Tibial nerve (tissue), 4 donors: ENCODE measurements around the gene CAPN1. TPM values are rescaled to one million over a fixed set of nuclear protein-coding genes. Genes with fewer than 3 reads are reported as not detected.

ENCODE experiments used
- DNase-seq, 2 donors: peaks; one replicate each; pipeline ENCODE4 v3.0.0-alpha.2; 2019; ENCODE audit warnings: low spot score in 2 of 2
- H3K27ac ChIP-seq, 4 donors: fragments of 200-600 bp; sonication (generic) in 3 of 4; one replicate each; pipeline ENCODE4 v1.5.1; 2017 to 2019; ENCODE audit warnings: mild to moderate bottlenecking in 1 of 4
- H3K27me3 ChIP-seq, 2 donors: fragments of 200-600 bp; sonication (generic) in 1 of 2; one replicate each; pipeline versions ENCODE4 v1.5.1 to v1.6.0; 2017 to 2019
- H3K36me3 ChIP-seq, 3 donors: fragments of 200-600 bp; sonication (generic); one replicate each; pipeline ENCODE4 v1.5.1; 2018 to 2019
- H3K4me1 ChIP-seq, 4 donors: fragments of 200-600 bp; sonication (generic) in 3 of 4; one replicate each; pipeline ENCODE4 v1.5.1; 2017 to 2019
- H3K4me3 ChIP-seq, 4 donors: fragments of 200-600 bp; sonication (generic) in 3 of 4; one replicate each; pipeline ENCODE4 v1.5.1; 2017 to 2019; ENCODE audit warnings: mild to moderate bottlenecking in 1 of 4, moderate library complexity in 1 of 4
- H3K9me3 ChIP-seq, 4 donors: fragments of 200-600 bp; sonication (generic) in 3 of 4; one replicate each; pipeline ENCODE4 v1.5.1; 2017 to 2019
- CTCF ChIP-seq, 5 experiments: fragments of 200-600 bp in 3 of 5; fragments of 450-650 bp in 2 of 5; sonication (generic) in 3 of 5; IDR thresholded peaks; one replicate each; pipeline ENCODE4 v1.5.1; 2016 to 2019; ENCODE audit warnings: antibody characterized with exemption in 5 of 5, mild to moderate bottlenecking in 3 of 5, moderate library complexity in 2 of 5
- EP300 ChIP-seq, 2 donors: sonication (generic); formaldehyde crosslinking; IDR thresholded peaks; one replicate each; pipeline ENCODE4 v1.6.1; 2017; ENCODE audit warnings: antibody characterized with exemption in 2 of 2, mild to moderate bottlenecking in 1 of 2
- POLR2A ChIP-seq, 2 donors: fragments of 450-650 bp; IDR thresholded peaks; one replicate each; pipeline ENCODE4 v1.6.1; 2017; ENCODE audit warnings: antibody characterized with exemption in 2 of 2, mild to moderate bottlenecking in 2 of 2, moderate library complexity in 2 of 2
- WGBS, 2 donors: methylation state at CpG; one replicate each; pipeline ENCODE4 v1.1.5; 2018; 5-methylcytosine and 5-hydroxymethylcytosine counted together
- total RNA-seq, 4 donors: library from RNA; depleted of rRNA; stranded (reverse); fragments of >200 nt; gene quantifications; one replicate each; pipeline ENCODE4 v1.1.0, GENCODE V29; 2016

CAPN1 gene
- total RNA-seq, 4 donors from 2014 or later: 108 to 209 (median 150) TPM

GRCh38 chr11:65212226-65212801 is 30.6 kb downstream of the CAPN1 start:
- Histone ChIP-seq H3K4me3 (no peak overlapping the region), H3K27ac (no peak overlapping the region), H3K4me1 (peaks cover 0 to 11% (median 3%) of the 10 kb centered on the region in 4 donors), H3K27me3 (no peaks in the 10 kb centered on the region), H3K9me3 (no peaks in the 10 kb centered on the region), H3K36me3 (peaks cover 0 to 49% (median 17%) of the 10 kb centered on the region in 3 donors)
- TF ChIP-seq CTCF (IDR thresholded peaks at IDR 0.05) (no peak), EP300 (IDR thresholded peaks at IDR 0.05) (no peak), POLR2A (IDR thresholded peaks at IDR 0.05) (no peak)
- DNase-seq: no peak
- WGBS, 2 donors: 63 to 80% methylated on average over 12 to 13 of the region's 13 CpGs

GRCh38 chr11:65213322-65214211 is 31.8 kb downstream of the CAPN1 start:
- DNase-seq: no peak
- TF ChIP-seq POLR2A (IDR thresholded peaks at IDR 0.05): no peak
- no peak for TF ChIP-seq EP300 (IDR thresholded peaks at IDR 0.05)
- no peak for TF ChIP-seq CTCF (IDR thresholded peaks at IDR 0.05)
- Histone ChIP-seq H3K4me1 (peaks cover 0 to 11% (median 3%) of the 10 kb centered on the region in 4 donors), H3K27ac (no peak overlapping the region), H3K27me3 (no peaks in the 10 kb centered on the region), H3K4me3 (no peak overlapping the region), H3K36me3 (peaks cover 0 to 37% (median 17%) of the 10 kb centered on the region in 3 donors), H3K9me3 (no peaks in the 10 kb centered on the region)
- WGBS, 2 donors: 46 to 56% methylated on average over 13 to 23 of the region's 26 CpGs

- no peaks in the 10 kb centered on the region for H3K9me3 ChIP-seq
- 74 to 80% methylated on average over 15 to 16 of the region's 16 CpGs for WGBS, 2 donors
- H3K36me3 ChIP-seq: peaks cover 0 to 29% (median 16%) of the 10 kb centered on the region in 3 donors
- no peak overlapping the region for H3K27ac ChIP-seq
- peaks cover 0 to 11% (median 3%) of the 10 kb centered on the region in 4 donors for H3K4me1 ChIP-seq
- TF ChIP-seq CTCF (IDR thresholded peaks at IDR 0.05) (no peak), POLR2A (IDR thresholded peaks at IDR 0.05) (no peak), EP300 (IDR thresholded peaks at IDR 0.05) (no peak)
- no peak for DNase-seq
- H3K4me3 ChIP-seq: no peak overlapping the region
- H3K27me3 ChIP-seq: no peaks in the 10 kb centered on the region
These were observed 32.6 kb downstream of the CAPN1 start for GRCh38 chr11:65214212-65214845.

- Histone ChIP-seq H3K27me3 (no peaks in the 10 kb centered on the region), H3K27ac (no peak overlapping the region), H3K4me3 (no peak overlapping the region), H3K4me1 (peaks cover 0 to 17% (median 3%) of the 10 kb centered on the region in 4 donors), H3K9me3 (no peaks in the 10 kb centered on the region), H3K36me3 (peaks cover 0 to 17% (median 4%) of the 10 kb centered on the region in 3 donors)
- TF ChIP-seq CTCF (IDR thresholded peaks at IDR 0.05) (no peak), POLR2A (IDR thresholded peaks at IDR 0.05) (no peak), EP300 (IDR thresholded peaks at IDR 0.05) (no peak)
- WGBS, 2 donors: 85 to 90% methylated on average over 24 of the region's 24 CpGs
- DNase-seq: no peak
These were observed 33.8 kb downstream of the CAPN1 start for GRCh38 chr11:65215441-65216076.
